NCI-H187 (cell line): ENCODE data around the gene BCL6.
"Not testable (repeated sequence)": the region's sequence is repeated elsewhere in the genome, so short reads cannot be mapped to it uniquely, and the experiment has no call there.

Source experiments
- DNase-seq, 2 experiments: peaks; one replicate each; lab custom pipeline; 2025; lab: John Stamatoyannopoulos, UW

BCL6 gene

DNA sequence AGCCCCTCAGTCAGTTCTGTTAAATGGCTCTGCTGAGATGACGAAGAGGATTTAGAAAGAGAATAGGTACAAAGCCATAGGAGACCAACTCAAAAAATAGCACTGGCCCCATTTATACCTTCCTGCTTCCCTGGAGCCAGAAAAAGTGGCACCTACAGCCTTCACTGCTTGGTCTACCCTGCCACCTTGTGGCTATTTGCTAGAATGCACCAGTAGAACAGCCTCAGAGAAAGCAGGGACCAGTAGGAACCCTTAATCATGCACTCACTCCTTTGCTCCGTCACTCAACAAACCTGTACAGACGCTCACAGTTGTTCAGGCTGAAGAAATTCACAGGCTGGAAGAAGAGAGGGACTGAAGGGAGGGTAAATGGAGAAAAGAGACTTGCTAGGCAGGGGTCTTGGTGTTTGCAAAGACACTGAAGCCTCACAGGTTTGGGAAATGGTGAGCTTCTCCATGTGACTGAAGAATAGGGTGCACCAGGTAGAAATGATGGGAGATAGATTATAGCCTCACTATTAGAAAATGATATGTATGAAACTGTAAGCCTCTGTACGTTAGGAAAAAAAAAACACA, 30.8 kb downstream of the BCL6 start:
- peak; percentile 16 to 21 for DNase-seq

DNA sequence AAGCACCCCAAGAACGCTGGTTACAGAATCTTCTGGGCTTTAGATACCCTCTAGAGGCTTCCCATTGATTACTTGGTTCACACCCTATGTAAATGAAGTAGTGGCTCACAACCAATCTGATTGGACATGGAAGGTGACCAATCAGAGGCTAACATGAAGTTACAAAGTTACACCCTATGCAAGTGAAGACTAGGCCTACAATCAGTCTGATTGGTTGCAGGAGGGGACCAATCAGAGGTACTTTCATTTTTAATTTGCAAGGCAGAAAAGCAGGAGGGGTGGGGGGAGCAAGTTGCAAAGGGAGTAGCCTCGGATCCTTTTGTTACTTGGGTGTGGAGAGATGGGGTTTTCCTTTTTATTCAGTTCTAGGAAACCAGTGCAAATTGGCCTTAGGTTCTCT, 31.8 kb downstream of the BCL6 start:
- DNase-seq, result no peak

DNA sequence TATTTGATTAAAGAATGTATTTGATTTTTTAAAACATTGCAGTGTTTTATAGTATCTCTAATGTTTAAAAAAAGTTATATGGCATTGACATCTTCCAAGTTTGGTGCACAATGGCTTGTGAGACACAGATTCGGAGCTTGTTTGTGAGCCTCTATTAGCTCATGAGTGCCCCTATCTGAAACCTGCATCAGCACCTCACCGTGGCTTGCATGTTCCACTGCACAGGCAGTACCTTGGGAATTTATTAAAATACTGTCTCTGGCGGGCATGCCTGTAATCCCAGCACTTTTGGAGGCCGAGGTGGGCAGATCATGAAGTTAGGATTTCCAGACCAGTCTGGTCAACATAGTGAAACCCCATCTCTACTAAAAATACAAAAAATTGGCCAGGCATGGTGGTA, 36.1 kb downstream of the BCL6 start:
- no peak for DNase-seq

DNA sequence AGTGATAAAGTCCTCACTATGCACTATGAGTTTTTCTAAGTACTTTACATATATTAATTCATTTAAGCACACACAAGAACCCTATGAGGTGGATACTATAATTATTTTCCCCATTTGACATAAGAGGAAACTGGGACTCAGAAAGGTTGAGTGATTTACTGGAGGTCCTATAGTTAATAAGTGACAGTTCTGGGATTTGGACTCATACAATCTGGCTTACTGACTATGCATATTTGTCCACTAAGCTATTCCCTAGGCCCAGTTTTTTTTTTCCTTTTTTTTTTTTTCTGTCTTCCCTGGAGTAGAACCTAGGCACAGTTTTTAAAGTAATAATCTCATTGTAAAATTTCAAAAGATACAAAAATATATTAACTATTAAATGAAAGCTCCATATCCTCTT, 36.6 kb downstream of the BCL6 start:
- DNase-seq, result no peak

DNA sequence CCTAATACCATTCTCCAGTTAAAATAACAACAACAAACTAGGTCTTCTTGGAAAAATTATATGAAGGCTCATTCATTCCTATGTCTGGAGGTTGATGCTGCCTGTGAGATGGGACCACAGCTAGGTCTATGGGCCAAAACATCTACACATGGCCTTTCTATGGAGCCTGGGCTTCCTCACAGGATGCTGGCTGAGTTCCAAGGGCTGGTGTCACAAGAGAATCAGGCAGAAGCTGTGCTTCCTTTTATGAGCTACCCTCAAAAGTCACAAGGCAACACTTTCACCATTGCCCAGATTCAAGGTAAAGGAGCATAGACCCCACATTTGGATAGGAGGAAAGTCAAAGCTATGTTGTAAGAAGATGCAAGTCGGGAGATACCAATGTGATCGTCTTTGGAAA, 38.3 kb downstream of the BCL6 start:
- no peak for DNase-seq

DNA sequence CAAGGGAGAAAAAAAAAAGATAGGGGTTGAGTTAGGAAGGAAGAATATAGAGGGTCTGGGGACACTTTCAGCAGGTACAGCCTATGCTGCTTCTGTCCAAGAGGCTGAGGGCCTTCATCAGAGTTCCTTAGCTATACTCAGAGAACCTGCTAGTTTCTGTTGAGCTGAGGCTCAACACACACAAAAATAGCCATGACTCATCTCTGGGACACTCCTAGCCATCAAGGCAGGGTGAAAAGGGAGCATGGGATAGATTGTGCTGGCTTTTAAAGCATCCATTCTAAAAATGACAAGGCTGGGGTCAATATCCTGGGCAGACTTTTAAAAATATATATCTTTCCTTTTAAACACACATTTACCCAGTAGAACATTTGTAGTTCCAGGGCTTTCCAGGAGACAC, 40.1 kb downstream of the BCL6 start:
- no peak for DNase-seq

DNA sequence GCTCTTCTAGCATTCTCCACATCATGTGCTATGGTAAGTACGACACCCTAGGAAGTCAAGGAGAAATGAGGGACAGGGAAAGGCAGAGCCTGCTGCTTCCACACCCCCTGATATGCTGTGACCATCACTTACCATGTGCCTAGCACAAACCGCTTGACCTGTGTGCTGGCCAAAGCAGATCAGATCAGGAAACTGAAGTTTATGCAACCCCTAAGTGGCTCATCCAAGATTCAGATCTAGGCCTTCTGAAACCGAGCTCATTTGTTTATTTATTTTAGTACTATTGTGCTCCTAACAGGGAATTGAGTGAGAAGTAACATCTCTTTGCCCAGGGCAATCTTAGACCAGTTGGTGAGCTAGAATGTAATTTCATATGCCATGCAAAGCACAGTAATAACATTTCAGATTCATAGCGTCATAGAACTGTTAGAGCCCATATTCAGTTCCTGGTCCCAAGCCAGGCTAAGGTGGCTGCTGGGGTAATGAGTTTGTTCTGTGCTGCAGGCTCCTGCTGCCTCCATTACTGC, 42.7 kb downstream of the BCL6 start, which contains the start of gene RTP2:
RTP2 (minus strand) TSS at position 51 of the 527 bp plus-strand sequence. CDS start 429 bp downstream, outside the sequence.
- no peak for DNase-seq

- no peak for DNase-seq
Measured at GRCh38 chr3:187700249-187700648, 45.0 kb downstream of the BCL6 start.

DNA sequence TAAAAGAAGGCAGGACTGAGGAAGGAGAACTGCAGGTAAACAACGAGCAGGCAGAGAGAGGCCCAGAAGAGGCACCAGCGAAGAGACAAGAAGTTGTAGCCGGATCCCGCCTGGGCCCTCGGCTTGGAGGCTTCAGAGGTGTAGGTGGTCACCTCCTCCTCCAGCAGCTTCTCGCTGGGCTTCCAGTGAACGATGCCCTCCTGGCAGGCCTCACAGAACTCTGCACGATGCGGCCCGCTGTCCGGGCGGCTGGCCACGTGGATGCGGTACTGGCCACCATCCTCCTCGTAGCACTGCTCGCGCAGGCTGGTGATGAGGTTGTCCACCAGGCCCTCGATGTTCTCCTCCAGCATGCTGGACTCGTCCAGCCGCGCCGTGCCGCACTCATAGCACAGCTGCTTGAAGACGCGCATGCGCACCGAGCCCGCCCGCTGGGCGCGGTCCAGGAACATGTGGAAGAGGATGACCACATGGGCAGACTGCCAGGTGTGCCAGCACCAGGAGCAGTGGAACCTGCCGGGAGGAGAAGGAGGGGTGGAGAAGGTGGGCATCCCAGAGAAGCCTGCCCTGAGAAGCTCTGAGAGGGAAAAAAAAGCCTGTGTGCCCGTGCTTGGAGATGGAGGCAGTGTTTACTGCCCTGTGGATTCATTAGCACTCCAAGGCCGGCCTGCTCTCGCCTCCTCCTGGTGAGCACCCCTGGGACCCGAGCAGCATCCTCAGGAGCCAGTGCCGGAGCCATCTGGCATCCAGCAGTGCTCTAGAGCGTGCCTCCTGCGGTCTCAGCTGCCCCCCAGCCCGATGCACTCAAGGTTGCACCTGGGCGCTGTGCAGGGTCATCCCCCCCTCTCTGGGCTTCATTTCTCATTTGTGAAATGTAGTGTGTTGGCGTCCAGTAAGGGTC, 46.5 kb downstream of the BCL6 start:
- no peak for DNase-seq

- no peak for DNase-seq
Measured at GRCh38 chr3:187696021-187696420, 49.2 kb downstream of the BCL6 start.

DNA sequence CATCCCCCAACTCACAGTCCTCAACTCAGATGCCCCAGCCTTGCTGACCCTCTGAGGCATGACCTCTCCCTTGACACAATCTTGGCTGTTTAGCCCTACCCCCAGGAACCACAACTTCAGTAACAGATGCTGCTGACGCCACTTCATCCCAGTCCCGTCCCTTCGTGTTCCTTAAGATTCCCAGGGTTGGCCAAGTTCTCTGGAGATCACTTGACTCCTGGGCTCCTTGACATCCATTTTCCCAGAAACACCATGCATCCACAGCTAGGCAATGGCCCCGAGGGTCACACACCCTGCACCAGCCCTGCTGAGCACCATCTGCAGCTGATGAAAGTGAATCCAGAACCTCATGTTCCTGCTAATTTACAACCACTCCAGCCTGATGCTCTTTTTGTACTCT, 49.8 kb downstream of the BCL6 start:
- no peak for DNase-seq

DNA sequence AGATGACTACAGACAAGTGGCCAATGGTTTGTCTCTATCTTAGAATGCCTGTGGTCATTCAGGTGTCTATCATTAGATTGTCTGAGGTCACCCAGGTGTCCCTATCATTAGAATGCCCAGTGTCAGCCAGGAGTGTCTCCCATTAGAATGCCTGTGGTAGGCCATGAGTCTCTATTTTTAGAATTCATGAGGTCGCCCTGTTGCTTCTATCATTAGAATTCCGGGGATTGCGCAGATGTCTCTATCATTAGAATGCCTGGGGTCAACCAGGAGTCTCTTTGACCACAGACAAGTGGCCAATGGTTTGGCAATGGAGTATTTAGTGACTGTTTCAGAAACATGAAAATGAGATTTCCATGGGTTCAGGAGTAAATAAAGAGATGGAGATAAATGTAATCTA, 50.5 kb downstream of the BCL6 start:
- DNase-seq, result no peak

DNA sequence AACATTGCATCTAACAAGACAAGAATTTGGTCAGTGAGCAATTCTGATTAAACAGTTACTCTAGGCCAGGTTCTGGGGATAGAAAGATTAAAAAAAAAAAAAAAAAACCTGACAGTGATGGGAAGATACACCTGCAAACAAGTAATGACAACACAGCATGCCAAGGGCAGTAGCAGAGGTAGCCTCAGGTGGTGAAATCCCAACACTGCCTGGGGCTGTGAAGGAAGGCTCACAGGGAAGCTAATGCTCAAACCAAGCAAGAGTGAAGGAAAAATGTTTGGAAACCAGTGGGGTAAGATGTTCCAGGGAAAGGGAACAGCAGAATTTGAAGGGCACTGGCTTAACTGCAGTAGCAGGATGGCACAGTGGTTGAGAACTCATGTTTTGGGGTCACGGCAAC, 51.8 kb downstream of the BCL6 start:
- DNase-seq, result no peak

DNA sequence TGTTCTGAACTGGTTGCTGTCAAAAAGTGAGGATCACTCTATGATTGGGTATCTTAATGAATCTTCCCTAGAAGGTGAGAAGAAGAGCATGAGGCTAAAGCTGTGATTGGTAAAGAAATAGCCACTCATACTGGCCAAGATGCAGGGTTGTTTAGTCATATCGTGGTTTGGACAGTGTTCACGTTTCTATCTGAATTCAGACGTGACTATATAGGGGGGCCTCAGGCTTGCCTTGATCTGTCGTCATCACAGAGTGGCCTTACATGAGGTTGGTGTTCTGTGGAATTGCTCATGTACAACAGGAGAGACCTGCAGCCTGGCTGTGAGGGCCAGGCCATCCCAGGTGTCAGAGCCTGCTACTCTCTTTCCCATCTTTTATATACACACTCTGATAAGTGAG, 55.3 kb downstream of the BCL6 start:
- no peak for DNase-seq

DNA sequence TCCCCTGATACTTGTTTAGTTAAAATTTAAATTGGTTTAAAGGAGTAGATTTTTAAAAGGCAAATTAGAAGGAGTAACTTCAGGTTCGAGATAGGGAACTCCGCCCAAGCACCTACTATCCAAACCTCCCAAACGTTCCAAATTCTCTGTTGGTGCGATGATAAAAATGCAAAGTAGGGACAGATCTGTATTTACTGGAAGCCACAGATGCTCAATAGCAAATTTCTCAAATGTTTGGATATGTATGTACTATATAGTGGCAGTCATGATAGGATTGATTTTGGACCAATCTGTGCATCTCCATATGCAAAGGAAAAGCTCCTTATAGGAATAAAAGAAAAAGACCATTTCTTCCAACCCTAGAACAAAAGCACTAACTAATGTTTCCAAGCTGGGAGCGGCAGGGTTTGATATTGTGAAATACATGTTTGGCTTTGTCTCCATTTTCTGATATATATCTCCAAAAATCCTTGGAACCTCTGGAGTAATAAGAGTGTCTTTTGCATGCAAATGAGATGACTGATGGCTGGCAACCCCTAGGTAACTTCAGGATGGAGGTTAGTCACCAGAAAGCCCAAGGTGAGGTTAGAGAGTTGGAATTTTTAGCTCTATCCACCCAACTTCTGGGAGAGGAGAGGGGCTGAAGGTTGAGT, 58.5 kb downstream of the BCL6 start:
- no peak for DNase-seq

- DNase-seq, result no peak
Measured at GRCh38 chr3:187685948-187686347, 59.3 kb downstream of the BCL6 start.

DNA sequence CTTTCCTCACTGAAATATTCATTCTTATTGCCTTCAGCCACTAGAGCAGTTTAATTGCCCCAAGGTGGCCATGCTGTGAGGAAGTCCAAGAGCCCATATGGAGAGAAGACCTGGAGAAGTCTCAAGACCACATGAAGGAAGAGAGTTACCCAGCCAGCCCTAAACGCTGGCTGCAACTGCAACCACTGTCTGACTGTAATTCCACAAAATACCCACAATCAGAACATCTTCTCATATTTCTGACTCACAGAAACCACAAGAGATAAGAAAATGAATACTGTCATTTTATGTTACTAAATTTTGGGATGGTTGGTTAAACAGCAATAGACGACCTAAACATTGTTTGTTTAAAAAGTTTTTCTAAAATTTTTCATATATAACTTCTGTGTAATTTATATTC, 60.4 kb downstream of the BCL6 start:
- DNase-seq, result no peak

DNA sequence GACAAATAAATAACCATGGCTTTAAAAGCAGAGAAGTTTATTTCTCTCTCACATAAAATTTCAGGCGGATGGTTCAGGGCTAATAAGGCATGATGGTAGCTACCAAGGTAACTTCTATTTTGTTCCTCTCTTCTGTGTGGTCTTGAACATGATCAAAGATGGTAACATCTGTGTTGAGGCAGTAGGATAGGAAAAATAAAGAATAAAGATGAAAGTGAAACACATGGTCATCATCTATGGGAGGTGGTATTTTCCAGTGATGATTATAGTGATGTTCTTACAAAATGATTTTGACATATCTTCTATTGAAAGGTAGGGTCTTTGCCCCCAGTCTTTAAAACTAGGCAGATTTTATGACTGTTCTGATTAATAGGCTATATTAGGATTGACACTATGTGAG, 60.8 kb downstream of the BCL6 start:
- DNase-seq, result no peak

DNA sequence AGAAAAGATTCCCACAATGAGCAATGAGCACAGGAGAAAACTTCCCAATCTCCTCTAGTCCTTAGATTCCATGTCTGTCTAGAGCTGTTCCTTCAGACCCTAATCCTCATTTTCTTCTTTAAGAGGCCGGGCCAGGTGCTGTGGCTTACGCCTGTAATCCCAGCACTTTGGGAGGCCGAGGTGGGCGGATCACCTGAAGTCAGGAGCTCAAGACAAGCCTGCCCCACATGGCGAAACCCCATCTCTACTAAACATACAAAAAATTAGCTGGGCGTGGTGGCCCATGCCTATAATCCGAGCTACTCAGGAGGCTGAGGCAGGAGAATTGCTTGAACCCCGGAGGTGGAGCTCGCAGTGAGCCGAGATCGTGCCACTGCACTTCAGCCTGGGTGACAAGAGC, 63.5 kb downstream of the BCL6 start:
- DNase-seq, result not testable (repeated sequence)

GRCh38 chr3:187679638-187680396, 65.5 kb downstream of the BCL6 start:
- peak; percentile 24 to 47 for DNase-seq

DNA sequence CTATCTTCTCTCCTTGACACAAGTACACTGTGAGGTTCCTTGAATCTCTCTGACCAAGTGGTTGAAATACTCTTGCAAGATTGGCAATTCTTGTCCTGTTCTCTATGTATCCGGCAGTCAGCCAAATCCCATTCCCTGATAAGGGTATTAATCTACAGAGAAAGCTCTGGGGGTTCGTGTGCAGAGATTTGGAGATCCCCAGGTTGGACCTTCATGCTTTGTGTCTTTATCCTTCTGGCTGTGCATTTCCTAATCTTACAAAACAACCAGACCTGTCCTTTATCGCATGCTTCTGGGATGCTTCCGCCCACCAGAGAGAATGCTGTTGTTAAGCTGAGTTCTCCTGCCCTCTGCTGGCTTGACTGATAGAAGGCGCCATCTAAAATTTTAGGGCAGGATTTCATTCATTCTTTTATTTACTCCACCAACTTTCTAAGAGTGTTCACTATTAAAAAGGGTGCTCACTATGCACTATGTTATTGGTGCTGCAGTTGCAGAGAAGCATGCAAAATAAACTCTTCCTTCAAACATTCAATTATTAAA, 66.5 kb downstream of the BCL6 start:
- peak in 1 of 2 experiments; percentile 18 for DNase-seq

GRCh38 chr3:187677604-187678003, 67.7 kb downstream of the BCL6 start:
- no peak for DNase-seq
